WTC11 (cell line): Measurements from ENCODE around the gene FOXJ3. TPM values are rescaled to one million over a fixed set of nuclear protein-coding genes. Genes with fewer than 3 reads are reported as not detected.

Experiments used
- ATAC-seq: fragments of 200-7000 bp; cut with Tn5 transposase; 2 replicates; pipeline ENCODE4 v1.10.0; 2021; ENCODE audit warnings: mild to moderate bottlenecking, moderate library complexity
- CTCF ChIA-PET: fragments of 300-600 bp; sonication (Branson Sonifier 250); formaldehyde crosslinking; loops from one replicate; lab custom pipeline; 2021; ENCODE audit warnings: antibody characterized with exemption; lab: Charles Lee
- POLR2A ChIA-PET: fragments of 350-600 bp; sonication (Branson Sonifier 250); formaldehyde crosslinking; loops from one replicate; lab custom pipeline; 2021; ENCODE audit warnings: antibody characterized with exemption; lab: Charles Lee
- DNase-seq: peaks from one replicate; pipeline ENCODE4 v3.0.0; 2021; ENCODE audit warnings: low spot score
- H3K27ac Mint-ChIP-seq: 2 replicates; pipeline ENCODE4 v1.8.0; 2021; ENCODE audit warnings: mixed read lengths
- H3K27me3 Mint-ChIP-seq: 2 replicates; pipeline ENCODE4 v1.8.0; 2021; ENCODE audit warnings: low read depth, mild to moderate bottlenecking, moderate library complexity, mixed read lengths
- H3K36me3 Mint-ChIP-seq: 2 replicates; pipeline ENCODE4 v1.8.0; 2021; ENCODE audit warnings: mixed read lengths
- H3K4me1 Mint-ChIP-seq: 2 replicates; pipeline ENCODE4 v1.8.0; 2022; ENCODE audit warnings: mixed read lengths
- H3K4me3 Mint-ChIP-seq: 2 replicates; pipeline ENCODE4 v1.8.0; 2021; ENCODE audit warnings: mild to moderate bottlenecking, moderate library complexity, mixed read lengths
- H3K9me3 Mint-ChIP-seq: 2 replicates; pipeline ENCODE4 v1.8.0; 2021; ENCODE audit warnings: mixed read lengths
- AFF4 ChIP-seq: sonication (generic); formaldehyde crosslinking; IDR thresholded peaks from 2 replicates; pipeline ENCODE4 v1.8.1; 2023; ENCODE audit warnings: mild to moderate bottlenecking, missing genetic modification reagents, borderline replicate concordance
- ATF1 ChIP-seq: sonication (generic); formaldehyde crosslinking; IDR thresholded peaks from 2 replicates; pipeline ENCODE4 v1.8.1; 2023; ENCODE audit warnings: mild to moderate bottlenecking, moderate library complexity, missing genetic modification reagents
- ATF3 ChIP-seq: sonication (generic); formaldehyde crosslinking; conservative IDR thresholded peaks from 2 replicates; pipeline ENCODE4 v1.8.1; 2022; ENCODE audit warnings: mild to moderate bottlenecking, missing genetic modification reagents
- CDX4 ChIP-seq: fragments of 250-450 bp; sonication (Bioruptor Pico); IDR thresholded peaks from 2 replicates; pipeline ENCODE4 v1.9.0; 2021; ENCODE audit warnings: moderate library complexity, mild to moderate bottlenecking, inconsistent platforms, borderline replicate concordance
- CREB1 ChIP-seq: sonication (generic); formaldehyde crosslinking; IDR thresholded peaks from 2 replicates; pipeline ENCODE4 v1.8.0; 2023; ENCODE audit warnings: mild to moderate bottlenecking, missing genetic modification reagents
- E2F5 ChIP-seq: sonication (generic); formaldehyde crosslinking; IDR thresholded peaks from 2 replicates; pipeline ENCODE4 v1.8.1; 2022; ENCODE audit warnings: mild to moderate bottlenecking, moderate library complexity, missing genetic modification reagents
- GRHL2 ChIP-seq: fragments of 250-450 bp; sonication (Bioruptor Pico); IDR thresholded peaks from 2 replicates; pipeline ENCODE4 v1.8.0; 2022; ENCODE audit warnings: mild to moderate bottlenecking, moderate library complexity; ENCODE audit not compliant: insufficient replicate concordance, severe bottlenecking
- JUN ChIP-seq: sonication (generic); formaldehyde crosslinking; IDR thresholded peaks from 2 replicates; pipeline ENCODE4 v1.8.0; 2023; ENCODE audit warnings: mild to moderate bottlenecking, missing genetic modification reagents
- MXD4 ChIP-seq: fragments of 250-450 bp; sonication (Bioruptor Pico); IDR thresholded peaks from 2 replicates; pipeline ENCODE4 v1.8.0; 2021; ENCODE audit warnings: mild to moderate bottlenecking, moderate library complexity, borderline replicate concordance
- TCF7 ChIP-seq: sonication (generic); formaldehyde crosslinking; IDR thresholded peaks from 2 replicates; pipeline ENCODE4 v1.8.0; 2022; ENCODE audit warnings: mild to moderate bottlenecking, low read depth, missing genetic modification reagents, moderate library complexity
- TP53 ChIP-seq: sonication (generic); formaldehyde crosslinking; IDR thresholded peaks from 2 replicates; pipeline ENCODE4 v1.8.1; 2023; ENCODE audit warnings: mild to moderate bottlenecking, missing genetic modification reagents
- ZBTB21 ChIP-seq: sonication (generic); formaldehyde crosslinking; IDR thresholded peaks from 2 replicates; pipeline ENCODE4 v1.8.1; 2023; ENCODE audit warnings: mild to moderate bottlenecking, missing genetic modification reagents, borderline replicate concordance
- ZNF219 ChIP-seq: sonication (generic); formaldehyde crosslinking; IDR thresholded peaks from 2 replicates; pipeline ENCODE4 v1.8.0; 2023; ENCODE audit warnings: missing genetic modification reagents, mild to moderate bottlenecking, borderline replicate concordance
- ZNF671 ChIP-seq: fragments of 250-450 bp; sonication (Bioruptor Pico); IDR thresholded peaks from 2 replicates; pipeline ENCODE4 v1.8.0; 2021; ENCODE audit warnings: mild to moderate bottlenecking
- total RNA-seq: library from RNA; stranded (reverse); gene quantifications from 3 replicates; pipeline ENCODE4 v1.2.3, GENCODE V29; 2021
- TF ChIP-seq, protein P1 (sequence below): sonication (generic); formaldehyde crosslinking; IDR thresholded peaks from 2 replicates; pipeline ENCODE4 v1.8.0; 2023; ENCODE audit warnings: missing genetic modification reagents, mild to moderate bottlenecking, borderline replicate concordance

The FOXJ3 gene
- total RNA-seq, 1 experiment from 2014 or later: 43.3 TPM

- no peaks in the 10 kb centered on the region for H3K9me3 Mint-ChIP-seq
- no peaks in the 10 kb centered on the region for H3K27me3 Mint-ChIP-seq
Measured at GRCh38 chr1:42311897-42312296, 23.1 kb downstream of the FOXJ3 start.

More at GRCh38 chr1:42311897-42312296, 23.1 kb downstream of the FOXJ3 start:
- no peak for TF ChIP-seq ZNF219
- TF ChIP-seq, protein P1, sequence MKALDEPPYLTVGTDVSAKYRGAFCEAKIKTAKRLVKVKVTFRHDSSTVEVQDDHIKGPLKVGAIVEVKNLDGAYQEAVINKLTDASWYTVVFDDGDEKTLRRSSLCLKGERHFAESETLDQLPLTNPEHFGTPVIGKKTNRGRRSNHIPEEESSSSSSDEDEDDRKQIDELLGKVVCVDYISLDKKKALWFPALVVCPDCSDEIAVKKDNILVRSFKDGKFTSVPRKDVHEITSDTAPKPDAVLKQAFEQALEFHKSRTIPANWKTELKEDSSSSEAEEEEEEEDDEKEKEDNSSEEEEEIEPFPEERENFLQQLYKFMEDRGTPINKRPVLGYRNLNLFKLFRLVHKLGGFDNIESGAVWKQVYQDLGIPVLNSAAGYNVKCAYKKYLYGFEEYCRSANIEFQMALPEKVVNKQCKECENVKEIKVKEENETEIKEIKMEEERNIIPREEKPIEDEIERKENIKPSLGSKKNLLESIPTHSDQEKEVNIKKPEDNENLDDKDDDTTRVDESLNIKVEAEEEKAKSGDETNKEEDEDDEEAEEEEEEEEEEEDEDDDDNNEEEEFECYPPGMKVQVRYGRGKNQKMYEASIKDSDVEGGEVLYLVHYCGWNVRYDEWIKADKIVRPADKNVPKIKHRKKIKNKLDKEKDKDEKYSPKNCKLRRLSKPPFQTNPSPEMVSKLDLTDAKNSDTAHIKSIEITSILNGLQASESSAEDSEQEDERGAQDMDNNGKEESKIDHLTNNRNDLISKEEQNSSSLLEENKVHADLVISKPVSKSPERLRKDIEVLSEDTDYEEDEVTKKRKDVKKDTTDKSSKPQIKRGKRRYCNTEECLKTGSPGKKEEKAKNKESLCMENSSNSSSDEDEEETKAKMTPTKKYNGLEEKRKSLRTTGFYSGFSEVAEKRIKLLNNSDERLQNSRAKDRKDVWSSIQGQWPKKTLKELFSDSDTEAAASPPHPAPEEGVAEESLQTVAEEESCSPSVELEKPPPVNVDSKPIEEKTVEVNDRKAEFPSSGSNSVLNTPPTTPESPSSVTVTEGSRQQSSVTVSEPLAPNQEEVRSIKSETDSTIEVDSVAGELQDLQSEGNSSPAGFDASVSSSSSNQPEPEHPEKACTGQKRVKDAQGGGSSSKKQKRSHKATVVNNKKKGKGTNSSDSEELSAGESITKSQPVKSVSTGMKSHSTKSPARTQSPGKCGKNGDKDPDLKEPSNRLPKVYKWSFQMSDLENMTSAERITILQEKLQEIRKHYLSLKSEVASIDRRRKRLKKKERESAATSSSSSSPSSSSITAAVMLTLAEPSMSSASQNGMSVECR (CRISPR knock-in tag): no peak
- TF ChIP-seq ATF3: no peak
- no peak for TF ChIP-seq JUN (CRISPR knock-in tag)
- TF ChIP-seq AFF4 (CRISPR knock-in tag): no peak
- TF ChIP-seq CDX4 (CRISPR knock-in tag): no peak
- no peak for TF ChIP-seq ZNF671 (CRISPR knock-in tag)
- no peak for TF ChIP-seq TP53 (CRISPR knock-in tag)
- TF ChIP-seq ATF1 (CRISPR knock-in tag): no peak
- no peak for TF ChIP-seq E2F5 (CRISPR knock-in tag)
- no peak for TF ChIP-seq MXD4
- no peak for TF ChIP-seq GRHL2
- TF ChIP-seq ZBTB21 (CRISPR knock-in tag): no peak
- no peak for TF ChIP-seq CREB1 (CRISPR knock-in tag)
- TF ChIP-seq TCF7 (CRISPR knock-in tag): no peak
- DNase-seq: no peak
- ChIA-PET POLR2A (no interaction called here), CTCF (interaction anchor here (1.5 kb wide), 1 partner anchor 138 kb away, joined by 6 read pairs; no protein-coding TSS in a partner anchor)
- no peak for ATAC-seq
- no peak overlapping the region for H3K4me3 Mint-ChIP-seq
- peaks cover 3% of the 10 kb centered on the region; the same call in 1 of the 2 replicates for H3K36me3 Mint-ChIP-seq
- H3K27ac Mint-ChIP-seq: no peak overlapping the region
- H3K4me1 Mint-ChIP-seq: peaks cover 20% of the 10 kb centered on the region
